Stomach (tissue), 4 donors: Measurements from ENCODE around the gene COL5A1.

Source experiments
- EP300 ChIP-seq: sonication (generic); formaldehyde crosslinking; IDR thresholded peaks from one replicate; pipeline ENCODE4 v1.6.1; 2017; ENCODE audit warnings: antibody characterized with exemption
- POLR2A ChIP-seq, 4 donors: fragments of 450-650 bp; IDR thresholded peaks; one replicate each; pipeline ENCODE4 v1.6.1; 2016; ENCODE audit warnings: antibody characterized with exemption in 4 of 4, control low read depth in 2 of 4, mild to moderate bottlenecking in 1 of 4, moderate library complexity in 1 of 4
- POLR2AphosphoS5 ChIP-seq, 3 donors: sonication (generic); formaldehyde crosslinking; IDR thresholded peaks; one replicate each; pipeline ENCODE4 v1.6.1; 2016; ENCODE audit warnings: antibody characterized with exemption in 3 of 3
- TF ChIP-seq, protein P1 (sequence below), 7 experiments: fragments of 450-650 bp in 4 of 7; fragments of 200-600 bp in 3 of 7; sonication (generic) in 3 of 7; IDR thresholded peaks; one replicate each; pipeline ENCODE4 v1.5.1; 2016 to 2019; ENCODE audit warnings: antibody characterized with exemption in 7 of 7, control low read depth in 2 of 7, mild to moderate bottlenecking in 1 of 7

DNA sequence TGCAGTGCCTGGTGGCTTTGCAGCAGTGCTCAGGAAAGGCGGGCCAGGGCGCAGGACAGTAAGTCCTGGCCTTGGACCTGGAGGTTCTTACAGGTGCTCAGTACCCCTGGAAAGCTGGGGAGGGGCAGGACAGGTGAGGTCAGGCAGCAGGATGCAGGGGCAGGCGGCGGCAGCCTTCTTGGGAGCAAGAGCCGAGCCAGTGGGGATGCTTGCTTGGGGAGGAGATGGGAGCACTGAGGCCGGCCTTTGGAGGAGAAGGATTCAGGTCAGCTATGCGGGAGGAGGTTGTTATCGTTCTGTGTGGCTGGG lies 98.0 kb downstream of the COL5A1 start:
- no peak for TF ChIP-seq POLR2A (IDR thresholded peaks at IDR 0.05)
- TF ChIP-seq, protein P1, sequence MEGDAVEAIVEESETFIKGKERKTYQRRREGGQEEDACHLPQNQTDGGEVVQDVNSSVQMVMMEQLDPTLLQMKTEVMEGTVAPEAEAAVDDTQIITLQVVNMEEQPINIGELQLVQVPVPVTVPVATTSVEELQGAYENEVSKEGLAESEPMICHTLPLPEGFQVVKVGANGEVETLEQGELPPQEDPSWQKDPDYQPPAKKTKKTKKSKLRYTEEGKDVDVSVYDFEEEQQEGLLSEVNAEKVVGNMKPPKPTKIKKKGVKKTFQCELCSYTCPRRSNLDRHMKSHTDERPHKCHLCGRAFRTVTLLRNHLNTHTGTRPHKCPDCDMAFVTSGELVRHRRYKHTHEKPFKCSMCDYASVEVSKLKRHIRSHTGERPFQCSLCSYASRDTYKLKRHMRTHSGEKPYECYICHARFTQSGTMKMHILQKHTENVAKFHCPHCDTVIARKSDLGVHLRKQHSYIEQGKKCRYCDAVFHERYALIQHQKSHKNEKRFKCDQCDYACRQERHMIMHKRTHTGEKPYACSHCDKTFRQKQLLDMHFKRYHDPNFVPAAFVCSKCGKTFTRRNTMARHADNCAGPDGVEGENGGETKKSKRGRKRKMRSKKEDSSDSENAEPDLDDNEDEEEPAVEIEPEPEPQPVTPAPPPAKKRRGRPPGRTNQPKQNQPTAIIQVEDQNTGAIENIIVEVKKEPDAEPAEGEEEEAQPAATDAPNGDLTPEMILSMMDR (IDR thresholded peaks at IDR 0.05): no peak
- no peak for TF ChIP-seq EP300
- no peak for TF ChIP-seq POLR2AphosphoS5 (IDR thresholded peaks at IDR 0.05)
